ENCODE data around the gene ZNRF2. TPM values are rescaled to one million over a fixed set of nuclear protein-coding genes. Genes with fewer than 3 reads are reported as not detected.

Gene ZNRF2
- total and polyA plus RNA-seq, 2 of the 13 experiments (the other 11 are each of a cell fraction or from before 2014, with no cell fraction given), result 3.5 to 7.7 TPM

GRCh38 chr7:30315589-30315988 lies 31.2 kb downstream of the ZNRF2 start:
- no peaks in the 10 kb centered on the region; the same call in 1 of the 2 replicates for H4K20me1 ChIP-seq (ENCODE audit: insufficient read depth, low read length)
- FAIRE-seq (no peak), DNase-seq (ENCODE audit: low spot score) (no peak), ATAC-seq (no peak)
- H3K4me2 ChIP-seq (ENCODE audit: low read depth, low read length), result no peak overlapping the region
- H3K79me2 ChIP-seq (ENCODE audit: insufficient read depth, low read length), result peaks cover 62% of the 10 kb centered on the region
- H3K9me3 ChIP-seq (ENCODE audit: low read length), result no peaks in the 10 kb centered on the region
- intact Hi-C loops (cut with micrococcal nuclease; ENCODE audit: unreplicated experiment), result no loop called here
- H3K27me3 ChIP-seq (ENCODE audit: control insufficient read depth in 1 of 2, insufficient read depth in 2 of 2, low read length in 2 of 2), result no peaks in the 10 kb centered on the region
- H3K4me1 ChIP-seq (ENCODE audit: insufficient read depth, low read length), result peaks cover 15% of the 10 kb centered on the region
- no peak overlapping the region for H3K27ac ChIP-seq (ENCODE audit: extremely low read length, insufficient read depth, low read length)
- H3K9ac ChIP-seq (ENCODE audit: insufficient read depth, low read depth, low read length), result no peak overlapping the region
- in situ Hi-C loops (cut with HindIII; ENCODE audit: extremely low pct_ligation_motif_present, low pct_unique_long_range_greater_than_20kb), result no loop called here
- CTCF ChIA-PET (ENCODE audit: low intra/inter-chr PET ratio, low total read pairs), result no interaction called here
- H3K4me3 ChIP-seq (replicated peaks in 1 of 3; ENCODE audit: insufficient read depth in 1 of 3, low read depth in 2 of 3, low read length in 3 of 3), result no peak overlapping the region
- TF ChIP-seq ARNTL (CRISPR knock-in tag; IDR thresholded peaks at IDR 0.05), result no peak
- TF ChIP-seq ZMYM4 (CRISPR knock-in tag; IDR thresholded peaks at IDR 0.05), result no peak
- TF ChIP-seq ZNF589 (CRISPR knock-in tag; conservative IDR thresholded peaks at IDR 0.05), result no peak
- WGBS (ENCODE audit: low lambda C conversion rate), result 92% methylated on average over 3 of the region's 3 CpGs
- POLR2A ChIA-PET, result interaction anchor here (0.7 kb wide), 1 partner anchor 706 kb away, joined by 3 read pairs; no protein-coding TSS in a partner anchor
- BruUV-seq (replicated peaks), result no TSS peak
- H2AFZ ChIP-seq (ENCODE audit: low read length), result no peak overlapping the region
- H3K36me3 ChIP-seq (replicated peaks in 1 of 2; ENCODE audit: control insufficient read depth in 1 of 2, insufficient read depth in 2 of 2, low read length in 2 of 2), result no peaks in the 10 kb centered on the region

GRCh38 chr7:30320392-30320791 lies 36.0 kb downstream of the ZNRF2 start:
- no peak overlapping the region for H3K4me3 ChIP-seq (replicated peaks in 1 of 3; ENCODE audit: insufficient read depth in 1 of 3, low read depth in 2 of 3, low read length in 3 of 3)
- 90% methylated on average over 3 of the region's 3 CpGs for WGBS (ENCODE audit: low lambda C conversion rate)
- ATAC-seq (no peak), DNase-seq (ENCODE audit: low spot score) (no peak), FAIRE-seq (no peak)
- intact Hi-C loops (cut with micrococcal nuclease; ENCODE audit: unreplicated experiment), result no loop called here
- no peak for TF ChIP-seq RNF219 (CRISPR knock-in tag; IDR thresholded peaks at IDR 0.05)
- TF ChIP-seq PRMT3 (CRISPR knock-in tag; IDR thresholded peaks at IDR 0.05; ENCODE audit: borderline replicate concordance, low read depth), result no peak
- no peak for TF ChIP-seq ZNF232 (CRISPR knock-in tag; IDR thresholded peaks at IDR 0.05; ENCODE audit: borderline replicate concordance)
- no peak for TF ChIP-seq ZNF562 (CRISPR knock-in tag; IDR thresholded peaks at IDR 0.05; ENCODE audit: borderline replicate concordance)
- TF ChIP-seq ZNF547 (CRISPR knock-in tag; IDR thresholded peaks at IDR 0.05), result no peak
- no peak for TF ChIP-seq MEF2D (CRISPR knock-in tag; IDR thresholded peaks at IDR 0.05)
- no peak for TF ChIP-seq REXO4 (CRISPR knock-in tag; IDR thresholded peaks at IDR 0.05; ENCODE audit: borderline replicate concordance)
- no peak for TF ChIP-seq AFF4 (CRISPR knock-in tag; IDR thresholded peaks at IDR 0.05)
- no peak for TF ChIP-seq CEBPG (CRISPR knock-in tag; IDR thresholded peaks at IDR 0.05)
- no peak for TF ChIP-seq ZNF329 (CRISPR knock-in tag; IDR thresholded peaks at IDR 0.05; ENCODE audit: low read depth)
- in situ Hi-C loops (cut with HindIII; ENCODE audit: extremely low pct_ligation_motif_present, low pct_unique_long_range_greater_than_20kb), result no loop called here
- peaks cover 0 to 1% of the 10 kb centered on the region in 2 experiments; a peak in 1 of 5 replicates for H3K36me3 ChIP-seq (replicated peaks in 1 of 2; ENCODE audit: control insufficient read depth in 1 of 2, insufficient read depth in 2 of 2, low read length in 2 of 2)
- H4K20me1 ChIP-seq (ENCODE audit: insufficient read depth, low read length), result no peaks in the 10 kb centered on the region; the same call in 1 of the 2 replicates
- H3K27me3 ChIP-seq (ENCODE audit: control insufficient read depth in 1 of 2, insufficient read depth in 2 of 2, low read length in 2 of 2), result no peaks in the 10 kb centered on the region
- no TSS peak for BruUV-seq (replicated peaks)
- no peak overlapping the region for H2AFZ ChIP-seq (ENCODE audit: low read length)
- no peak overlapping the region for H3K4me2 ChIP-seq (ENCODE audit: low read depth, low read length)
- H3K27ac ChIP-seq (ENCODE audit: extremely low read length, insufficient read depth, low read length), result no peak overlapping the region
- H3K9ac ChIP-seq (ENCODE audit: insufficient read depth, low read depth, low read length), result no peak overlapping the region
- peaks cover 15% of the 10 kb centered on the region for H3K4me1 ChIP-seq (ENCODE audit: insufficient read depth, low read length)
- ChIA-PET CTCF (ENCODE audit: low intra/inter-chr PET ratio, low total read pairs) (no interaction called here), POLR2A (no interaction called here)
- H3K9me3 ChIP-seq (ENCODE audit: low read length), result no peaks in the 10 kb centered on the region
- peaks cover 39% of the 10 kb centered on the region for H3K79me2 ChIP-seq (ENCODE audit: insufficient read depth, low read length)

All from HepG2 (cell line).